Measurements from ENCODE around the gene PERM1. TPM values are rescaled to one million over a fixed set of nuclear protein-coding genes. Genes with fewer than 3 reads are reported as not detected.

PERM1 gene
- total RNA-seq, 1 experiment from 2014 or later = not detected

DNA sequence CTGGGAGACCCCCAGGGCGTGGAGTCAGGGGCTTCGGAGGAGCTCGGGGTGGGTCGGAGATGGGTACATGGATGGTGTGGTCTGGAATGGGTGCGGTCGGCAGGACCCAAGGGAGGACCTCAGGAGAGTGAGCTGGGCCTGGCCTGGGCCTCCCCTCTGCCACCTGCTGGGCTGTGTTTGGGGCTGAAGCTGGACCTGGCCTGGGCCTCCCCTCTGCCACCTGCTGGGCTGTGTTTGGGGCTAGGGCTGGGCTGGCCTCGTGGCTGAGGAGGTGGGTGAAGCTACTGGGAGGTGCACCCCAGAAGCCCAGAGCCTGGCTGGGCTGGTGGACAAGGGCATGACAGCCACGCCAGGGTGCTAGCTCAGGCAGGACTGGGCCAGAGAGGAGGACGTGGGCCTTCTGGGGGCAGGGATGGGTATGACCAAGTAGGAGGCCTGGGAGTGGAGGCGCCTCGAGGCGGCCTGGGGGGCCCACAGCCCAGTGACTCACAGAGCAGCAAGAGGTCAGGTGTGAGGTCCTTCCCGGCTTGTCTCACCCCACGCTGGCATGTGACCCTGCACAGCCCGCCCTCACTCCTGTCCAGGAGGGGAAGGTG, 43.7 kb downstream of the PERM1 start:
- DNase-seq (ENCODE audit: extremely low read depth, low read depth) = no peak

- no peak for DNase-seq (ENCODE audit: extremely low read depth, low read depth)
These were observed 44.4 kb downstream of the PERM1 start for GRCh38 chr1:937521-937920.

DNA sequence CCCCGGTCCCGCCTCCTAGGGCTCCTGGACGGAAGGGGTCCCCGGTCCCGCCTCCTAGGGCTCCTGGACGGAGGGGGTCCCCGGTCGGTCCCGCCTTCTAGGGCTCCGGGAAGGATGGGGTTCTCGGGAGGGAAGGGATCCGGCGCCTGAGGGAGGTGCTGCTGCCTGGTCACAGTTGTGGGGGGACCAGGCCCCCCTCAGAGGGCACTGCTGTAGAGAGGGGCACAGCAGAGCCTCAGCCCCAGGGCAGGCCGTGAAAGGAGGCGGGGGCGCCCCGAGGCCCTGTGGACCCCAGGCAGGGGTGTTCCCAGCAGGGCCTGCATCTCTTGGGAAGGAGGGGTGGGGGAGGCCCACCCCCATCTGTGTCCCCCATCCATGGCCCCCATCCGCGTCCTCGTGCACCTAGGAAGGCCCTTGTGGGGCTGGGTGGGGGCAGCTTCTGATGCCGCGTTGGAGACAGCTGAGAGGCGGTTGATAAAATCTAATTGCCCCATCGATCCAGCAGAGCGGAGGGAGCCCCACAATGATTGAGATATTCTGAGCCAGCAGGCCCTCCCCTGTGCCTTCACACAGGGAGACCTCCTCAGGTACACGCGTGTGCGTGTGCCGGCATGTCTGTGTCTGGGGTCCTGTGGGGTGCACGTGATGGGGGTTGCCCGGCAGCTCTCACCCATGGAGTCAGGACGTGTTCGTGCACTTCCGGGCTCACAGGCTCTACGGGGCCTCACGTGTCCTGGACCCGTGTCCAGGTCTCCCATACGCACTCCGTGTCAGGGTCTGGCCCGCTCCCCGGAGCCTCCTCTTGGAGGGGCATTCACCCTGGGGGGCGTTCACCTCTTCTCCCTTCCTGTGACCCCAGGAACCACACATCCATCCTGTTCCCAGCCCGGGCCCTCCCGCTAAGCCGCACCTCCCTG, 45.3 kb downstream of the PERM1 start:
- DNase-seq (ENCODE audit: extremely low read depth, low read depth) = no peak

GRCh38 chr1:935751-936231, 46.1 kb downstream of the PERM1 start:
- no peak for DNase-seq (ENCODE audit: extremely low read depth, low read depth)

DNA sequence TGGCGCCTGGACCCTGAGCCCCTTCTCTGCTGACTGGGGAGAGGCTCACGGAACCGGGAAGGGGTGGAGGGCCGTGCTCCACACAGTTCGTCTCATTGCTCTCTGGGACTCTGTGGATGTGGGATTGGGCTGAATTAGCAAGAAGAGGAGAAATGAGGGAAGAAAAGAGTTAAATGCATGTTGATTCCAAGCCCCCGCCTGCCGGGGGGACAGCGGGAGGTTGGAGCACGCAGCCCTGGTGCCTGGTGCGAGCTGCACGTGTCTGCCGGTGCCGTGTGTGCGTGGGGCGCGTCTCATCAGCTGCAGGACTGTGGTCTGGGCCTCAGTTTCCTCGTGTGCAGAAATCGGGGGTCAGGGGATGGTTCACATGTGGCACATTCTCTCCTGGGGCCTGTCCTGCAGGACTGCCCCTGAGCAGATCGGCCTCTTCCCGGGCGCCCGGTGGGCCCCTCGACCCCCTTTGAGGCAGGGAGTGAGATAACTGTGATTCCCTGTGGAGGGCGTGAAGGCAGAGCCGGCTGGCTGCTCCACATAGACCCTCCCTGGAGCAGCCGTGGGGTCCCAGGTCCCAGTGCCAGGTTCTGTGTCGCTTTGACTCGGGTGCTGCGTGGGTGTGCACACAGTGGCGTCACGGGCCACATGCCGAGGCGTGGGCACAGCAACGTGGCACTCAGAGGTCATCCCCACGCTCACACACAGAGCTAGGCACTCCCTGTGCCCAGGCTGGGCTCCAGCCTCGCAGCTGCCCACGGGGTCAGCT, 46.7 kb downstream of the PERM1 start:
- DNase-seq (ENCODE audit: extremely low read depth, low read depth) = no peak

GRCh38 chr1:933603-933940, 48.3 kb downstream of the PERM1 start:
- DNase-seq (ENCODE audit: extremely low read depth, low read depth) = no peak

GRCh38 chr1:932776-933602, 48.9 kb downstream of the PERM1 start:
- DNase-seq (ENCODE audit: extremely low read depth, low read depth) = no peak

DNA sequence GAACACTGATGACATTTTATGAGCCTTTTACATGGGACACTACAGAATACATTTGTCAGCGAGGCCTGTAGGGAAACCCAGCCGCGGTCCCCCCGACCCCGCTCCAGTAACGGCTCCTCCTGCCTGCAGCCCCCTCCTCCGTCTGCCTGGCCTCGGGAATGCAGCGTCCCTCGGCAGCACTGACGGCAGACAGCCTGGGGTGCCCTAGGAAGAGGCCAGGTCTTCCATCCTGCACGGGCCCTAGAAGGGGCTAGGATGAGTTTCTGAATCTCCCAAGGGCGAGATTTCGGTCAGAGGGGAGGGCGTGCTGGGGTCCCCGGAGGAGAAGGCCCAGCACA, 49.8 kb downstream of the PERM1 start:
- no peak for DNase-seq (ENCODE audit: extremely low read depth, low read depth)

GRCh38 chr1:931380-932172, 50.3 kb downstream of the PERM1 start:
- DNase-seq (ENCODE audit: extremely low read depth, low read depth) = no peak

- DNase-seq (ENCODE audit: extremely low read depth, low read depth) = no peak
These were observed 51.2 kb downstream of the PERM1 start for GRCh38 chr1:930633-931138.

DNA sequence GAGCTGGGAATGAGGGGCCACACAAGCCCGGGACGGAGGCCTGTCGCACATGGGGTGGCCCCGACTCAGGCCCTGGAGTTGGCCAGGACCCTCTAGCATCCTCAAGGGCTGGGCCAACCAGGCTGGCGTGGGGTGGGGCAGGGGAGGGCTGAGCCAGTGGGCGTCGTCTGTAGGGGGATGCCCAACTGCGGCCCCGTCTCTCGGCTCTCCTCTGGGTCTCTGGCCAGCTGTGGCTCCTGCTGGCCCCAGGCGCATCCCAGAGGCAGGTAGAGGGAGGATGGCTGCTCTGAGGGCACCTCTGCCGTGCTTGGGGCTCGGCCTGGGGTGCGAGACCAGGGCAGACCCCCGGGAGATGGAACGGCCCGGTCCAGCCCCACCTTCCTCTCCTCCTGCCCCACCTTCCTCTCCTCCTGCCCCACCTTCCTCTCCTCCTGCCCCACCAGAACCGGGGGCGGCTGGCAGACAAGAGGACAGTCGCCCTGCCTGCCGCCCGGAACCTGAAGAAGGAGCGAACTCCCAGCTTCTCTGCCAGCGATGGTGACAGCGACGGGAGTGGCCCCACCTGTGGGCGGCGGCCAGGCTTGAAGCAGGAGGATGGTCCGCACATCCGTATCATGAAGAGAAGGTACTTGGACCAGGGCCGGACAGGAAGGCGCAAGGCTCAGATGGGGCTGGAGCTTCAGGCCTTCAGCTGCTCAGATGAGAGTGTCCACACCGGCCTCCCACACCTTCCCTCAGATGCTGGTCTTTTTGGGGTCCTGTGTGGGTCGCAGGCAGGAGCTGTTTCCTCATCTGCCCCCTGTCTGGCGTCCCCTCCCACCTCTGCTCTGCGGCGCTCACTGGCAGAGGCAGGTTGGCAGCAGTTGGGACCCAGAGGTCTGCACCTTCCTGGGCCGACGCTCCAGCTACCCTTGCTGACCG, 51.9 kb downstream of the PERM1 start:
- no peak for DNase-seq (ENCODE audit: extremely low read depth, low read depth)

DNA sequence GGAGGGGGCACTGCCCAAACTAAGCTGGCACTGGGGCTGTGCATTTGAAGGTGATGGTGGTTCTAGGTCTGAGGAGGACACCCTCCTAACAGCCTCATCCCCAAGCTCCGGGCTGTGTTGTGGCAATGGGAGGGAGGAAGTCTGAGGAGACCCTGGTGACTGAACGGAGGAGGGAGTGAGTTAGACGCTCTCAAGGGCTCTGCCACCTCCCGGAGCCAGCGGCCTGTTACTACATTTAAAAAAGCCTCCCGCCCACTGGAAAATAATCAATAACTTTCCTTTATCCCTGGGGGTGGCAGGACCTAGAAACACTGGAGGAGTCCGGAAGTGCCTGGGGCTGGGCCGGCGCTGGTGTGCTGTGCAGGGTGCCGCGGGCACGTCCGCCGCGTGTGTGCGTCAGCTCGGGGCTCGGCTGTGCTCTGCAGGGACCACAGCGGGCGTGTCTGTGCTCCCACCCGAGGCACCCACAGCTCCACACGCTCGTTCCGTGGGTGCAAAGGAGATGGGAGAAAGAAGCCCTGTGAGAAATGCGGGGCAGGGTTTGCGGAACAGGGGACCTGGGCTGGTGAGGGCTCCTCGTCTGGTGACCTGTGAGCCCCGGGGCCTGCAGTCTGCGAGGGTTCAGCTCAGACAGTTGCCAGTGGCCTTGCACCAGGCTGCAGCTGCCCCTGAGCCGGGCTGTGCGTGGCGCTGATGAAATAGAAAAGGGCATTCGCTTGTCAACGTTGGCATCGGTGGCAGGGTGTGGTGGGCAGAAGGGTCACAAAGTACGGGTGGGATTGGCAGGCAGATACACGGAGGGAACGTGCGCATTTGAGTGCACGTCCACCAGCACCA, 52.9 kb downstream of the PERM1 start:
- no peak for DNase-seq (ENCODE audit: extremely low read depth, low read depth)

GRCh38 chr1:927748-928147, 54.1 kb downstream of the PERM1 start:
- no peak for DNase-seq (ENCODE audit: extremely low read depth, low read depth)

- no peak for DNase-seq (ENCODE audit: extremely low read depth, low read depth)
These were observed 54.7 kb downstream of the PERM1 start for GRCh38 chr1:927234-927633.

DNA sequence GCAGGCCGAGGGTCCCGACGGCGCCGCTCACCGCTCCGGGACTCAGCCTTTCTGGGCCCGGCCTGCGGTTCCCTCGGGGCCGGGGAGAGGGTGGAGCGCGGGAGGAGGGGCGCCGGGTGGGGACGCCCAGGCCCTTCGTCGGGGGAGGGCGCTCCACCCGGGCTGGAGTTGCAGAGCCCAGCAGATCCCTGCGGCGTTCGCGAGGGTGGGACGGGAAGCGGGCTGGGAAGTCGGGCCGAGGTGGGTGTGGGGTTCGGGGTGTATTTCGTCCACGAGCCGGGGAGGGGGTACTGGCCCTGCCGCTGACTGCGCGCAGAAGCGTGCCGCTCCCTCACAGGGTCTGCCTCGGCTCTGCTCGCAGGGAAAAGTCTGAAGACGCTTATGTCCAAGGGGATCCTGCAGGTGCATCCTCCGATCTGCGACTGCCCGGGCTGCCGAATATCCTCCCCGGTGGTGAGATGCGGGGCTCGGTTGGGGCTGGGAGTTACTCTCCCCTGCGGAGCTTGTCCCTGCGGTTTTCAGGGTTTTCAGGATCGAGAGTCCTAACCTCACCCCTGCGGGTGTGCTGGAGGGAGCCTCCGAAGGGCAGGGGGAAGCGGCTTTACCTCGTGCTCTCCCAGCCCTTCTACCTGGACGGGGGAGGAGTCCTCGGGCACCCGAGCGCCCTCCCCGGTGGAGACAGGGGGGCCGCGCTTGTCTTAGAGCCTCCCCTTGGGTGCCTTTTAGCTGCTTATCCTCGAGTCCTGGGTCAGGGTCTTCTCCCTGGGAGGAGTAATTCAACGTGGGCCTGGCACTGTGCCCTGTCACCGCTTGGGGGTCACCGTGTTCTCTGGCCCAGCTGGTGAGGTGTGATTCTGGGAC, 56.1 kb downstream of the PERM1 start:
- DNase-seq (ENCODE audit: extremely low read depth, low read depth) = no peak

Data from NCI-H460 (cell line).